ENCODE measurements around the gene ELOB. TPM values are rescaled to one million over a fixed set of nuclear protein-coding genes. Genes with fewer than 3 reads are reported as not detected.

ELOB gene
- total RNA-seq, 2 donors from 2014 or later: 209 to 336 TPM

- intact Hi-C loops (cut with DNase I, micrococcal nuclease): no loop called here
- ATAC-seq (no peak), DNase-seq (no peak)
Measured at GRCh38 chr16:2813771-2814221, 36.7 kb upstream of the ELOB start.

GRCh38 chr16:2811703-2812471 lies 34.8 kb upstream of the ELOB start:
- DNase-seq: peak in 1 of 2 donors; percentile 13

GRCh38 chr16:2810651-2811050 lies 33.6 kb upstream of the ELOB start:
- intact Hi-C loops (cut with DNase I, micrococcal nuclease): no loop called here
- ATAC-seq: no peak
- peak in 1 of 2 donors; percentile 10 for DNase-seq

More at GRCh38 chr16:2811703-2812471, 34.8 kb upstream of the ELOB start:
- intact Hi-C loops (cut with DNase I, micrococcal nuclease): no loop called here
- peak; percentile 64 for ATAC-seq

GRCh38 chr16:2809149-2809760 lies 32.2 kb upstream of the ELOB start:
- intact Hi-C loops (cut with DNase I, micrococcal nuclease): no loop called here
- DNase-seq: no peak

GRCh38 chr16:2808181-2808580 lies 31.1 kb upstream of the ELOB start:
- ATAC-seq: no peak
- intact Hi-C loops (cut with DNase I, micrococcal nuclease): no loop called here
- DNase-seq: no peak

More at GRCh38 chr16:2809149-2809760, 32.2 kb upstream of the ELOB start:
- no peak for ATAC-seq

GRCh38 chr16:2806286-2806685 lies 29.2 kb upstream of the ELOB start:
- intact Hi-C loops (cut with DNase I, micrococcal nuclease): no loop called here
- ATAC-seq (no peak), DNase-seq (no peak)

GRCh38 chr16:2804728-2805127 lies 27.6 kb upstream of the ELOB start:
- intact Hi-C loops (cut with DNase I, micrococcal nuclease): no loop called here
- DNase-seq (no peak), ATAC-seq (no peak)

GRCh38 chr16:2803545-2804195 lies 26.6 kb upstream of the ELOB start:
- ATAC-seq (no peak), DNase-seq (no peak)
- intact Hi-C loops (cut with DNase I, micrococcal nuclease): no loop called here

- intact Hi-C loops (cut with DNase I, micrococcal nuclease): no loop called here
- ATAC-seq (peak; percentile 93), DNase-seq (peak; percentile 77 to 88)
Measured at GRCh38 chr16:2799859-2800226, 22.8 kb upstream of the ELOB start.

- peak; percentile 12 for ATAC-seq
- no peak for DNase-seq
Measured at GRCh38 chr16:2799205-2799858, 22.3 kb upstream of the ELOB start.

GRCh38 chr16:2798723-2799204 lies 21.7 kb upstream of the ELOB start:
- ATAC-seq: no peak
- intact Hi-C loops (cut with DNase I, micrococcal nuclease): no loop called here
- DNase-seq: no peak

More at GRCh38 chr16:2799205-2799858, 22.3 kb upstream of the ELOB start:
- intact Hi-C loops (cut with DNase I, micrococcal nuclease): no loop called here

- peak; percentile 40 for ATAC-seq
Measured at GRCh38 chr16:2795395-2796143, 18.5 kb upstream of the ELOB start.

GRCh38 chr16:2792940-2793339 lies 15.9 kb upstream of the ELOB start:
- DNase-seq (no peak), ATAC-seq (no peak)
- intact Hi-C loops (cut with DNase I, micrococcal nuclease): no loop called here

More at GRCh38 chr16:2795395-2796143, 18.5 kb upstream of the ELOB start:
- intact Hi-C loops (cut with DNase I, micrococcal nuclease): no loop called here
- DNase-seq: peak; percentile 39 to 57

GRCh38 chr16:2791174-2791573 lies 14.1 kb upstream of the ELOB start:
- intact Hi-C loops (cut with DNase I, micrococcal nuclease): no loop called here
- DNase-seq: no peak

GRCh38 chr16:2790631-2791030 lies 13.6 kb upstream of the ELOB start:
- intact Hi-C loops (cut with DNase I, micrococcal nuclease): no loop called here

More at GRCh38 chr16:2791174-2791573, 14.1 kb upstream of the ELOB start:
- ATAC-seq: no peak

GRCh38 chr16:2787961-2788360 lies 10.9 kb upstream of the ELOB start:
- ATAC-seq (no peak), DNase-seq (no peak)
- intact Hi-C loops (cut with DNase I, micrococcal nuclease): no loop called here

More at GRCh38 chr16:2790631-2791030, 13.6 kb upstream of the ELOB start:
- ATAC-seq (no peak), DNase-seq (no peak)

GRCh38 chr16:2787406-2787805 lies 10.3 kb upstream of the ELOB start, which contains the start of gene PRSS33:
Gene PRSS33, minus strand, starts transcription at chr16:2787560. Its CDS starts 1,013 bp downstream, at chr16:2786547.
- DNase-seq (no peak), ATAC-seq (no peak)
- intact Hi-C loops (cut with DNase I, micrococcal nuclease): no loop called here

GRCh38 chr16:2786826-2787151 lies 9.7 kb upstream of the ELOB start:
- DNase-seq (no peak), ATAC-seq (no peak)
- intact Hi-C loops (cut with DNase I, micrococcal nuclease): no loop called here
